ENCODE measurements around the gene ZNF273. TPM values are rescaled to one million over a fixed set of nuclear protein-coding genes. Genes with fewer than 3 reads are reported as not detected.

The ZNF273 gene
- total RNA-seq, 2 donors from 2014 or later: 15.5 to 20.5 TPM

- Mint-ChIP-seq H3K27me3 (ENCODE audit: insufficient read depth) (peaks cover 68% of the 10 kb centered on the region), H3K27ac (no peak overlapping the region), H3K4me1 (no peaks in the 10 kb centered on the region), H3K9me3 (peaks cover 85% of the 10 kb centered on the region), H3K36me3 (ENCODE audit: low read depth) (peaks cover 3% of the 10 kb centered on the region), H3K4me3 (no peak overlapping the region)
- Histone ChIP-seq H3K9ac (ENCODE audit: extremely low read depth, low read length, poor library complexity, severe bottlenecking) (no peak overlapping the region), H3K9me3 (ENCODE audit: control insufficient read depth, low read length) (no peaks in the 10 kb centered on the region), H3K27me3 (ENCODE audit: control insufficient read depth, insufficient read depth, low read length, poor library complexity, severe bottlenecking) (peaks cover 41% of the 10 kb centered on the region), H3K4me1 (ENCODE audit: control insufficient read depth, insufficient read depth, low read length) (no peaks in the 10 kb centered on the region), H3K36me3 (ENCODE audit: control insufficient read depth, insufficient read depth, low read length) (no peaks in the 10 kb centered on the region), H3K27ac (ENCODE audit: low read depth, low read length) (no peak overlapping the region), H3K4me3 (ENCODE audit: low read length) (no peak overlapping the region)
- TF ChIP-seq CTCF (conservative IDR thresholded peaks at IDR 0.05): no peak
- peak; percentile 5 for DNase-seq
- 80 to 88% methylated on average over 5 to 9 of the region's 9 CpGs for WGBS, 2 experiments (ENCODE audit: insufficient coverage in 1 of 2, insufficient read length in 1 of 2)
Observed at GRCh38 chr7:64879086-64879730, 23.9 kb upstream of the ZNF273 start.

- H3K4me3 Mint-ChIP-seq: no peak overlapping the region
- no peak overlapping the region for H3K27ac ChIP-seq (ENCODE audit: low read depth, low read length)
- no peak overlapping the region for H3K4me3 ChIP-seq (ENCODE audit: low read length)
- no peak overlapping the region for H3K9ac ChIP-seq (ENCODE audit: extremely low read depth, low read length, poor library complexity, severe bottlenecking)
- no peaks in the 10 kb centered on the region for H3K36me3 ChIP-seq (ENCODE audit: control insufficient read depth, insufficient read depth, low read length)
- peaks cover 41% of the 10 kb centered on the region for H3K27me3 ChIP-seq (ENCODE audit: control insufficient read depth, insufficient read depth, low read length, poor library complexity, severe bottlenecking)
- H3K9me3 ChIP-seq (ENCODE audit: control insufficient read depth, low read length): no peaks in the 10 kb centered on the region
- no peak overlapping the region for H3K27ac Mint-ChIP-seq
- no peaks in the 10 kb centered on the region for H3K4me1 Mint-ChIP-seq
- DNase-seq: peak; percentile 21
- WGBS, 2 experiments (ENCODE audit: insufficient coverage in 1 of 2, insufficient read length in 1 of 2): 85 to 93% methylated on average over 17 of the region's 17 CpGs
- peaks cover 74% of the 10 kb centered on the region for H3K27me3 Mint-ChIP-seq (ENCODE audit: insufficient read depth)
- no peaks in the 10 kb centered on the region for H3K4me1 ChIP-seq (ENCODE audit: control insufficient read depth, insufficient read depth, low read length)
- peaks cover 3% of the 10 kb centered on the region for H3K36me3 Mint-ChIP-seq (ENCODE audit: low read depth)
- H3K9me3 Mint-ChIP-seq: peaks cover 85% of the 10 kb centered on the region
- TF ChIP-seq CTCF (conservative IDR thresholded peaks at IDR 0.05): no peak
Observed at GRCh38 chr7:64879800-64880199, 23.3 kb upstream of the ZNF273 start.

DNA sequence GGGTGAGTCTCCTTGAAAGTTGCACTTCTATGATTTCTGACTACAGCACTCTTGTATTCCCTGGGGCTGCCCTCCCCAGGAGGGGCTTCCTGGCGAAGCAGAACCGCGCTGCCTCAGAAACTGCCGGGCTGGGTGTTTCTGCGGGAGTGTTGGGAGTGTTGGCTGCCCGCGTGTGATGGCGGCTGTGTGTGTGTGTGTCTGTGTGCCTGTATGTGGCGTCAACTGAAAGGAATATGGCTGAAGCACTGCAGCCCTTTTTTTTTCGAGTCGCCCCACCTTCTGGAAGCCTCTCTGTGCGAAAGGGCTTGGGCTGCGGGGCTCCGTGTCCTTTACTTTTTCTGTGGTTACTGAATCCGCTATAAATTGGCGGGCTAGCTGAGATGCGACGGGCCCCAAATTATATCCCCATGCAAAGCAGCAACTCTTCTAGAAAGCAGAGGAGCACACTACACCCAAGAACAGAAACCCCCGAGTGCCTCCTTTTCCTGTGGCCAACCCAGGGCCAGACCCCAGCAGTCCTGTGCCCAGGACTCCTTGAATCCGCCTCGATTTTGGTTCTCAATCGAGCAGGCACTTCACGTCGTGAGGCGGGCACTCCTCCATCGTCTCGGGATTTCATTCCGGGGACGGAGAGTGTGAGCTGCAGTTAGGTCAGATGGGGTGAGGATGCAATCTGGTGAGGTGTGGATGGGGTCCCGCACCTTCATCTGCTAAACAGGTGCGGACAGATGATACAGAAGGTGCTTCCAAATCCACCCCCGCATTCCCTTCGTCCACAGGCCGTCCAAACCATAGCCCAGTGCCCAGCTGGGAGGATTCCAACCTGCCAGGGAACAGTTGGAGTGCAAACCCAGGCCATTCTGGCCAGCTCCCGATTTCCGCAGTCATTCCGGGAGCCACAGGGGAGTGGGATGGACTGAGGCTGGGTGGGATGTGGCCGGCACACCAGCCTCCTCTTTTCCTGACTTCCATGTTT is 22.5 kb upstream of the ZNF273 start:
- DNase-seq: peak; percentile 15
- peaks cover 77% of the 10 kb centered on the region for H3K27me3 Mint-ChIP-seq (ENCODE audit: insufficient read depth)
- no peak overlapping the region for H3K4me3 Mint-ChIP-seq
- Histone ChIP-seq H3K4me3 (ENCODE audit: low read length) (no peak overlapping the region), H3K9ac (ENCODE audit: extremely low read depth, low read length, poor library complexity, severe bottlenecking) (no peak overlapping the region), H3K4me1 (ENCODE audit: control insufficient read depth, insufficient read depth, low read length) (no peaks in the 10 kb centered on the region), H3K36me3 (ENCODE audit: control insufficient read depth, insufficient read depth, low read length) (no peaks in the 10 kb centered on the region), H3K9me3 (ENCODE audit: control insufficient read depth, low read length) (no peaks in the 10 kb centered on the region), H3K27me3 (ENCODE audit: control insufficient read depth, insufficient read depth, low read length, poor library complexity, severe bottlenecking) (peaks cover 44% of the 10 kb centered on the region), H3K27ac (ENCODE audit: low read depth, low read length) (no peak overlapping the region)
- TF ChIP-seq CTCF (conservative IDR thresholded peaks at IDR 0.05): no peak
- H3K9me3 Mint-ChIP-seq: peaks cover 79% of the 10 kb centered on the region
- no peaks in the 10 kb centered on the region for H3K4me1 Mint-ChIP-seq
- 91 to 94% methylated on average over 9 to 38 of the region's 38 CpGs for WGBS, 2 experiments (ENCODE audit: insufficient coverage in 1 of 2, insufficient read length in 1 of 2)
- peaks cover 3% of the 10 kb centered on the region for H3K36me3 Mint-ChIP-seq (ENCODE audit: low read depth)
- H3K27ac Mint-ChIP-seq: no peak overlapping the region

All from endodermal cell (in vitro differentiated cells).